ENCODE data around the gene MYLK.

- TF ChIP-seq CTCF (conservative IDR thresholded peaks at IDR 0.05; ENCODE audit: low read depth, low read length) (no peak), RAD21 (IDR thresholded peaks at IDR 0.05; ENCODE audit: low read length) (no peak), POLR2A (IDR thresholded peaks at IDR 0.05; ENCODE audit: low read depth, low read length) (no peak)
Measured at GRCh38 chr3:123653221-123653682, 230.9 kb downstream of the MYLK start.

All from IMR-90 (cell line).